Measurements from ENCODE around the gene SLC4A1AP.

The SLC4A1AP gene

GRCh38 chr2:27685577-27685976 is 21.9 kb downstream of the SLC4A1AP start:
- FAIRE-seq (no peak), DNase-seq (ENCODE audit: insufficient read length) (no peak)
- no peak for TF ChIP-seq POLR2A (IDR thresholded peaks at IDR 0.05; ENCODE audit: low read depth, low read length)
- TF ChIP-seq POLR2AphosphoS5 (IDR thresholded peaks at IDR 0.05; ENCODE audit: low read depth, low read length), result no peak
- no peak for TF ChIP-seq TAF1 (IDR thresholded peaks at IDR 0.05; ENCODE audit: borderline replicate concordance, low read depth, low read length)

GRCh38 chr2:27687232-27687631 is 23.5 kb downstream of the SLC4A1AP start:
- DNase-seq (ENCODE audit: insufficient read length), result no peak
- no peak for TF ChIP-seq POLR2A (IDR thresholded peaks at IDR 0.05; ENCODE audit: low read depth, low read length)
- TF ChIP-seq TAF1 (IDR thresholded peaks at IDR 0.05; ENCODE audit: borderline replicate concordance, low read depth, low read length), result no peak
- no peak for TF ChIP-seq POLR2AphosphoS5 (IDR thresholded peaks at IDR 0.05; ENCODE audit: low read depth, low read length)
- FAIRE-seq, result no peak

- TF ChIP-seq POLR2A (IDR thresholded peaks at IDR 0.05; ENCODE audit: low read depth, low read length) (no peak), POLR2AphosphoS5 (IDR thresholded peaks at IDR 0.05; ENCODE audit: low read depth, low read length) (no peak), TAF1 (IDR thresholded peaks at IDR 0.05; ENCODE audit: borderline replicate concordance, low read depth, low read length) (no peak)
- DNase-seq (ENCODE audit: insufficient read length) (no peak), FAIRE-seq (no peak)
These were observed 25.7 kb downstream of the SLC4A1AP start for GRCh38 chr2:27689424-27689823.

- FAIRE-seq (no peak), DNase-seq (ENCODE audit: insufficient read length) (no peak)
- TF ChIP-seq POLR2AphosphoS5 (IDR thresholded peaks at IDR 0.05; ENCODE audit: low read depth, low read length) (no peak), POLR2A (IDR thresholded peaks at IDR 0.05; ENCODE audit: low read depth, low read length) (no peak), TAF1 (IDR thresholded peaks at IDR 0.05; ENCODE audit: borderline replicate concordance, low read depth, low read length) (no peak)
These were observed 26.4 kb downstream of the SLC4A1AP start for GRCh38 chr2:27690052-27690451.

GRCh38 chr2:27697660-27698059 is 34.0 kb downstream of the SLC4A1AP start:
- no peak for TF ChIP-seq POLR2AphosphoS5 (IDR thresholded peaks at IDR 0.05; ENCODE audit: low read depth, low read length)
- TF ChIP-seq POLR2A (IDR thresholded peaks at IDR 0.05; ENCODE audit: low read depth, low read length), result no peak
- TF ChIP-seq TAF1 (IDR thresholded peaks at IDR 0.05; ENCODE audit: borderline replicate concordance, low read depth, low read length), result no peak
- DNase-seq (ENCODE audit: insufficient read length), result no peak
- no peak for FAIRE-seq

GRCh38 chr2:27701676-27702075 is 38.0 kb downstream of the SLC4A1AP start:
- no peak for FAIRE-seq
- TF ChIP-seq POLR2AphosphoS5 (IDR thresholded peaks at IDR 0.05; ENCODE audit: low read depth, low read length), result no peak
- no peak for TF ChIP-seq TAF1 (IDR thresholded peaks at IDR 0.05; ENCODE audit: borderline replicate concordance, low read depth, low read length)
- TF ChIP-seq POLR2A (IDR thresholded peaks at IDR 0.05; ENCODE audit: low read depth, low read length), result no peak
- no peak for DNase-seq (ENCODE audit: insufficient read length)

GRCh38 chr2:27702302-27702701 is 38.6 kb downstream of the SLC4A1AP start:
- FAIRE-seq (no peak), DNase-seq (ENCODE audit: insufficient read length) (no peak)
- TF ChIP-seq POLR2A (IDR thresholded peaks at IDR 0.05; ENCODE audit: low read depth, low read length) (no peak), POLR2AphosphoS5 (IDR thresholded peaks at IDR 0.05; ENCODE audit: low read depth, low read length) (no peak), TAF1 (IDR thresholded peaks at IDR 0.05; ENCODE audit: borderline replicate concordance, low read depth, low read length) (no peak)

GRCh38 chr2:27703638-27704341 is 40.1 kb downstream of the SLC4A1AP start:
- FAIRE-seq, result peak; percentile 81

GRCh38 chr2:27704342-27704876 is 40.7 kb downstream of the SLC4A1AP start:
- FAIRE-seq, result no peak
- TF ChIP-seq POLR2AphosphoS5 (IDR thresholded peaks at IDR 0.05; ENCODE audit: low read depth, low read length) (no peak), TAF1 (IDR thresholded peaks at IDR 0.05; ENCODE audit: borderline replicate concordance, low read depth, low read length) (no peak), POLR2A (IDR thresholded peaks at IDR 0.05; ENCODE audit: low read depth, low read length) (no peak)
- no peak for DNase-seq (ENCODE audit: insufficient read length)

More at GRCh38 chr2:27703638-27704341, 40.1 kb downstream of the SLC4A1AP start:
- no peak for TF ChIP-seq TAF1 (IDR thresholded peaks at IDR 0.05; ENCODE audit: borderline replicate concordance, low read depth, low read length)
- TF ChIP-seq POLR2AphosphoS5 (IDR thresholded peaks at IDR 0.05; ENCODE audit: low read depth, low read length), result no peak
- no peak for TF ChIP-seq POLR2A (IDR thresholded peaks at IDR 0.05; ENCODE audit: low read depth, low read length)
- no peak for DNase-seq (ENCODE audit: insufficient read length)

GRCh38 chr2:27705851-27706622 is 42.3 kb downstream of the SLC4A1AP start:
- FAIRE-seq, result no peak
- no peak for DNase-seq (ENCODE audit: insufficient read length)
- TF ChIP-seq TAF1 (IDR thresholded peaks at IDR 0.05; ENCODE audit: borderline replicate concordance, low read depth, low read length), result no peak
- no peak for TF ChIP-seq POLR2AphosphoS5 (IDR thresholded peaks at IDR 0.05; ENCODE audit: low read depth, low read length)
- TF ChIP-seq POLR2A (IDR thresholded peaks at IDR 0.05; ENCODE audit: low read depth, low read length), result no peak

GRCh38 chr2:27707462-27708256 is 44.0 kb downstream of the SLC4A1AP start:
- no peak for TF ChIP-seq POLR2A (IDR thresholded peaks at IDR 0.05; ENCODE audit: low read depth, low read length)
- TF ChIP-seq POLR2AphosphoS5 (IDR thresholded peaks at IDR 0.05; ENCODE audit: low read depth, low read length), result no peak
- TF ChIP-seq TAF1 (IDR thresholded peaks at IDR 0.05; ENCODE audit: borderline replicate concordance, low read depth, low read length), result no peak
- FAIRE-seq, result no peak
- DNase-seq (ENCODE audit: insufficient read length), result no peak

Data from GM12892 (cell line).